ENCODE data around the gene CLRN1.

CLRN1 gene

DNA sequence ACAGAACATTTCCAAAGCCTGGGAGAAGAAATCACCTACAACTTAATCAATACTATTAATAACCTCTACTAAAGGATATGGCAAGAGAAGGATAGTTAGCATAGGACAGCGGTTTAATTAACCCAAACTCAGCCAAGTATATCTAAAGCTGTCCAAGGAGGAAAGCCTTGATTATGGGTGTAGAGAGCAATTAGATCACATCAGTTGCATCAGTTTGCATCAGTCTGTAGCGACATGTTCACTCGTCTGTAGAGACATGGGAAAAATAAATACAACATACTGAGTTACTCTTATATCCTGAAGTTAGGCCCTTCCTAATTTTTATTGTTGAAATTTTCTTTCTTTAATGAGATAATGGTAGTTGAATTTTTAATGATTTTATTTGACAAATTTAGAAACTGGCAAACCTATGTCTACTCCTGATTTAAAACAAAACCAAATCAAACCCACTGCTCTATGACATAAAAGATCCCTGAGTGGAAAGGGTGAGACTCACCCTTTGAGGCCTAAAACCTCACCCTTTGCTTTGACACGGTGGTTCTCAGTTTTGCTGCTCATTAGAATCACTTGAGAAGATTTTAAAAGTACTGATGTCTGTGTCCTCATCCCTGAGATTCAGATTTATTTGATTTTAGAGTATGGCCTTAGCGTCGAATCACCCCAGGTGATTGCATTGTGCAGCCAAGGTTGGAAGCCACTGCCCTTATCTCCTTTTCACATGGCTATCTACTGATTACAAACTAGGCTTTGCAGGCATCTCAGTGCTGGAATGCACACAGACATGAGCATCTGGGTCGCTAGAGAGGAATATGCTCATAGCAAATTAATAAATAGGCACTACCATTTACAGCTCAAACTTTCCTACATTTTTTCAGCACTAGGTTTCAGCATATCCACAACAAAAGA lies 2.8 kb upstream of the CLRN1 start:
- no peak for DNase-seq

DNA sequence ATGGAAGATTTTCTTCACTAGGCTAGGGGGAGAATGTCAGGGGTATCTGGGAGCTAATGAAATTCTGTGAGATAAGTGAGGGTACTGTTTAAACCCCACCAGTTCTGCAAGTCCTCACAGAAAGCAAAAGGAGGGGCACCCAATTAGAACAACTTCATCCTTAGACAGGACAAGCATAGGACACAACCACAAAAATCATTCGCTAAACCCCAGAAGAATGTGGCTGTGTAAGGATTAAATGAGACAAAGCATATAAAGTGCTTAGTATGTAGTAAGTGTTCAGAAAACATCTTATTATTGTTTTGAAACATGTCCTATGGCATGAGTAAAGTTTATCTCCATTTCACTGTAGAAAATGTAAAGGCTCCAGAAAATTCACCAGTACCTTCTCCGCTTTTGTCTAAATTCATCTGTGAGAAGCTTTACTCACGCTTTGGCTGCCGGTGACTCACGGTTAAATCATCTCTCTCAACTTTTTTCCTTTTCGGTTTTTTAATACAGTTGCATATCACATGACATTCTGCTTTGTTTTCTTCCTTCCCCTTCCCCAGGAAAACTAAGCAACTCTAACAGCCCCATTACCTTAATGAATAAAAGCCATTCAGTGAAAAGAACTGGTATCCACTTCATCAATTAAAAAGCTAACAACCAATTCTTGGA lies 1.7 kb downstream of the CLRN1 start:
- DNase-seq: no peak

DNA sequence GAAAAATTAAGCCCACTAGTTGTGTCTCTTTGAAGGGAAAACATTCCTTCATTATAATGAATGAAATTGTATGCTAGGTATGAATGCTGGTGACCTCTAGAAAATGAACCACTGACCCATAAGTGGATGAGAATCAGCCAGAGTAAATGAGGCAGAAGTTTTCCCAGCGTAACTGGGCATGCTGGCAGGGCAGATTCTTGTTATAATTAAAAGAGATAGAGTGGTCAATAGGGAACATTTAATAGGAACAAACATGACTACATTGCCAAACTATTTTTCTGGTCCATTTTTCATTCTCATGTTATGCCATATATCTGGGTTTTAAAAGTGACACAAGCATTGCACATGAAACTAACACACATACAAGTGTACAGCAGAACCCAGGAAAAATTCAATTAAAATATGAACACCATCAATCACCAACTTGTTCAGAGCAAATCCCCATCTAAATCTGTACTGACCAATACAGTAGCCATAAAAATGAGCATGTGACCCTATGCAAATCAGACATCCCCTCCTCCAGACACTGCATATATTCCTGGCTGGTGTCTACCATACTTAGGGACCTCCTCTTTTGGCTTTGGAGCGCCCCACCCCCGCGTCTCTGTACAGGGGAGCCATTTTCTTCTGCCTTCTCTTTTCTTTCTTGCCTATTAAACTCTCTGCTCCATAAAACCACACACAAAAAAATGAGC lies 4.0 kb downstream of the CLRN1 start:
- DNase-seq: no peak

DNA sequence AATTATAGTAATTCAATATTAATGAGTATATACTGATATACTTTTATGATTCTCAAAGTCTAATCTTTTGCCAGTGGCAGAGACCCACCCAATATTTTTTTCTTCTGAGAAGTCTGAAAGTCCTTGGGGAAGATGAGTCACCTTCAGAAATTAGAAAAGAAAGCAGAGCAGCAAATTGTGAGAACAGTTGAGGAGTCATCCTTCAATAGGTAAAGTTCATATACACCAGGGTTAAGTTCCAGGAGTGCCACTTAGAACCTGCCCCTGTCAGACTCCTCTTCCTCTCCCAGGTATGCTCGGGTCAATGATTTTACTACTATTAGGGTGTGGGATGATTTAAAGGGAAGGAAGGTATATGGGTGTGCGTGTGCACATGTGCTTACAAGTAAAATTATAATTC lies 7.1 kb downstream of the CLRN1 start:
- no peak for DNase-seq

DNA sequence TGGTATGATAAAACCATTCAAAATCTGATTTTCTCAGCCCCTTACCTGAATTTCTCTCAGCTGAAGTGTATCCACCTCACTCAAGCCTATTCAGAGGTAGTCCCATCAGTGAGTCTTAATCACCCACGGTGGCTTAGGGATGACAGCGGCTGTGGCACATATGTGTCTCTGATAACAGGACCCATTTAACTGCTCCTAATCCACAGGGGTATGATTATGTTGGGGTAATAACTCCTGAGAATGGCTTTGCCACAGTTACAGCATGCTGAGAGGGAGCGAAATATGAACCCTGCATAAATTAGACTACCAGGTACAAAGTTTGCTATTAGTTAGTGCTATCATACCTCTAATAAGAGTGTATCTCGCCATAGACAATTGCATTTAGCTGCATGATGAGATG lies 10.6 kb downstream of the CLRN1 start:
- DNase-seq: no peak

DNA sequence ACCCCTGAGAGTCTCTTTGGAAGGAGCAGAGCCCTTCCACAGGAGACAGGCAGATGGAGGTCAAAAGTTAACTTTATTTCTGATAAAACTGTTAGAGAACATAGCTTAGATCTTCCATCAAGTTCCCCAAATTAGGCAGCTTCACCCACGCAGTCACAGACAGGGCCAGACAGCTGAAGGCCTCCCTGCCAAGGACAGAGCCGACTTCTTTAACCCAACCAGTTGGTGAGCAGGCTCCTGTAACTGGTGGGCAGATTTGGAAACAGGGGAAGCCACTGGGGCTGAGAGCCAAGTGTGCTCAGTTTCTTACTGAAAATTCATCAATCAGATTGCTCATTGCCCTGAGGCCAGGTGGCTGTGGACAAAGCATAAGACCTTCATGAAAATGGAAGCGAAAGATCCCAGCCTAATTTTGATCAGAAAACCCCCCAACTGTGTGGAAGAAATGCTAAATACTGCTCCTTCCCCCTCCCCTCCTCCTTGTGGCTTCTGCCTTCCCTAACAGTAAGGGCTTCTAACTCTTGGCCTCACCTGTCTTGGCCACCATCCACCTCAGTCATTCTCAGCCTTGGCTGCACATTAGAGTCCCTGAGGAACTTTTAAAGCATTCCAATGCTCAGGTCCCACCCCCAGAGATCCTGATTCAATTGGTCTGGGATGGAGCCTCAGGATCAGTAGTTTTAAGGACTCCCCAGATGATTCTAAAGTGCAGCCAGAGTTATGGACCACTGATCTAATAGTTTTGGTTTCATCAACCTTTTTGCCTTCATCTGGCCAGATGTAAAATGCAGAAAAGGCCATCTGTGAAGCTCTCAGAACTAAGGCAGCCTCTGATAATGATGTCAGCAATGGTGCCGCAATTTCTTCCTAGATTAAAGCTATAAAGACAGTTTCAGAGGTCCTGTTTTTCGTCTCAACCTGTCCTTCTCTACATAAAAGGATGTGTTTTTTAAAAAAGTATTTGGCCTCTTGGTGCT lies 11.5 kb downstream of the CLRN1 start:
- no peak for DNase-seq

DNA sequence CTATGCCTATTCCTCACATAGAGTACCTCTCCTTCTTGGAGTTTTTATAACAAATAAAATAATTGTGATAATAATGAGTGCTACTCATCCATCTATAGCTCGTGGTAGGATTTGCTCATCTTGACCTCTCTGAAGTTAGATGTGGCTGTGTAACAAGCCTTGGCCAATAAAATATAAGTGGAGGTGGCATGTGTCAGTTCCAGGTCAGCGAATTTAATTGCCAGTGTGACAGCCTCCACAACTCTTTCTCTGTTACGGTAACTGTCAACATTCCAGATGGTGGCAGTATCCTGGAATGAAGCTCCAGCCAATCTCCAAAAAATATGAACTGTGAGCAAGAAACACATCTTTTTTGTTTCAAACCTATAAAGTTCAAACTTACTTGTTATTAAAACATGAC lies 13.8 kb downstream of the CLRN1 start:
- DNase-seq: no peak

DNA sequence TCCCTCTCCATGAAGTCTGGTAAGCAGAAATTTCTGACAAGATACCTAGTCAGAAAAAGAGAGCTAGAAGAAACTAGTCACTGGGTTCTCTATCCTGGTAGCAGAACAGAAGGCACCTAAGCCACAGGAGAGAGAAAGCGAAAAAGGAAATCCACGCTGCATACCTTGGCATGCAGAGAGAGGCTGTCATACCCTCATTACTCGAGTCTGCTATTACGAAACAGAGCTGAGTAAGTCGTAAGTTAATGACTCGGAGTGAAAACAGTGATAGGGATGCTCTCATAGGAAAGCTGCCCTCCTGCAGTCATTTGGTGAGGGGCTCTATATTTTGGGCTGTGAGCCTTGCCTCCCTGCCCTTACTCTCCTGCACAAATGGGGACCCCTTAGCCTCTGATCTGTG lies 16.2 kb downstream of the CLRN1 start:
- DNase-seq: no peak

DNA sequence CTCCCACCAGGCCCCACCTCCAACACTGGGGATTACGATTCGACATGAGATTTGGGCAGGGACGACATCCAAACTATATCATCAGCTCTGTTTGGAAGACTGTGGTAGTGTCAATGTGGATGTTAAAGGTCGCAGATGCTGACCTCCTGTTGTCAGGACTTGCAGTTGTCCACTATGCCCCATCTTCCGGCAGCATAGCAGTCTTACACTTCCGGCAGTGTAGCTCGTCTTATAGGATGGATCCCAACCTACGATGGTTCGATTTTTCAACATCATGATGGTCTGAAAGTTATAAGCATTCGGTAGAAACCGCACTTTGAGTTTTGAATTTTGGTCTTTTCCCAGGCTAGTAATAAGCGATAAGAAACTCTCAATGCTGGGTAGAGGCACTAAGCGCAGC lies 20.6 kb downstream of the CLRN1 start:
- no peak for DNase-seq

DNA sequence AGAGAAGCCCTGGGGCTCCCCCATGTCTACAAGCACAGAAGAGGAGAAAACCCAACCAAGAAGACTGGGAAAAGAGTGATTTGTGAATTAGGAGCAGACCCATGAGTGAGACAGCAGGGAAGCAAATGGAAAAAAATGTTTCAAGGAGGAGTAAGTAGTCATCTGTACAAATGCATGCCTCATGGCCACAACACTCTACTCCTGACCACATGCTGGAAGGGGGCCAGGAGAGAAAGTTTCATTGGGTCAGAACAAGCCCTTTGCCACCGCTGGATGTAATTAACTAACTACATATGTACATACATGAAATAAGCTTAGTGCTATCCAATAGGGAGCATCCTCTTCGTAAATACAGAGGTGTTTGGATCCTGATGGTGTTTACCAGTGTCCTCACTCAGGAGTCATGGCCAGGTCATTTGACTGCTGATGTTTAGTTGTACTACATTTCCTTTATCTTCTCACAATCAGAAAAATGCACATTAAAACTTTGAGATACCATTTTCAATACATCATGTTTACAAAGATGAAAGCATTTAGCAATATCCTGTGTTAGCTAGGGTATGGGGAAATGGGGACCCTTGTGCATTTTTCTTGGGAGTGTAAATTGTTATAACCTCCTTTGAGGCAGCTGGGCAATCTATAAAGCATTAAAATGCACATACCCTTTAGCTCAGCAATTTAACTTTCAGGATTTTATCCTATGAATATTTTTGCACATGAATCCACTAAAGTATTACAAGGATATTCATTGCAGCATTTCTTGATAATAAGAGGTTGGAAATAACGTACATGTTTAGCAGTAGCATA lies 27.1 kb downstream of the CLRN1 start:
- DNase-seq: peak; percentile 32

DNA sequence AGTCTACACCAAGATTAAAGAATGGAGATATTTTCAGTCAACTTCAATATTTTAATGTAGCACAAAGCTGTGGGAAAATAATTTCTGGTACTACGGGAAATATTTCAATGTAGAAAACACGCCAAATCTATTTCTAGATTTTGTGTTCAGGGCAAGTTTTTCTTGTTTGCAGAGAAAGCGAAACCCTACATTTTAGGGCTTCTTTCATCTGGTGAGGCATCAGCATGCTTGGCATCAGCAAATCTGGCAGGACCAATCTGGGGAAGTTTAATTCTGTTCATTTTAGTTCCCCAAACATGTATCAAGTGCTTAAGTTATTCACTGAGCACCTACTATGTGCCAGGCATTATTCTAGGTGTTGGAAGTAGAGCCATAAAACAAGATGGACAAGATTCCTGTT lies 30.3 kb downstream of the CLRN1 start:
- no peak for DNase-seq

DNA sequence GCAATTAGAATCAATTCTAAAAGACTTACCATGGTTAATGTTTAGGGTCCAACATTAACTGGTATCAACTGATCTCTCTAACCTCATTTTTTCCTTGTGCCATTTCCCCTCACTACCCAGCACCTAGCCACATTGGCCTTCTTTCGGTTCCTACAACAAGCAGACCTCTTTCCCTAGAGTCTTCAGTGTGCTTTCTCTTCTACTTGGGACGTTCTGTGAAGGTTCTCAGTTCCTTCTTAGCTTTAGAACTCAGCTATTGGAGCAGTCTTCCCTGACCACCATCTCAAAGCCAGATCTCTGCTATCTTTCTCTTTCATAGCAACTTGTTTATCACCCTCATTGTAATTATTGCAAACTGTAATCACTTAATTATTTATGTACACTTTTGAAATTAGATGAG lies 35.8 kb downstream of the CLRN1 start:
- DNase-seq: no peak

DNA sequence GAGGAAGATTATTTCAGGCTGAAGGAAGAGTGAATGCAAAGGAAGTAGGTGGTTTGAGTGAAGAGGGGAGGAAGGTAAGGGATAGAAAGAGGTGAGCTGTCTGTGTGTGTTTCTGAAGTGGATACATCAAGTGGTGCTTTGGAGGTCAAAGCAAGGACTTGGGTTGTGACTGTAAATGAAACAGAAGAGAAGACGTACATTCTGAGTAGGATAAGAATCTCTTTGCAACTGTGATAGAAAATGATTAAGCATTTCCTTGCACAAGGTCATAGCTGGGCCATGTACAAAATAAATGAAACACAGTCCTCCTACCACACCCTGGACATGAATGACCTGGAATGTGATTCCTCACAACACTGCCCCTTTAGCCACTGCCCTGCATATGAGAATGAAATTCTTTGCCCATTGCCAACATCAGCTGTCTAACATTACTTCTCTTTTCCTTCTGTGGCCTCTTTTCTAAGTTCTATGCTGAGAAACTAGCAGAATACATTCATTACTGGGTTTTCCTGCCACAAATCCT lies 39.0 kb downstream of the CLRN1 start:
- no peak for DNase-seq

DNA sequence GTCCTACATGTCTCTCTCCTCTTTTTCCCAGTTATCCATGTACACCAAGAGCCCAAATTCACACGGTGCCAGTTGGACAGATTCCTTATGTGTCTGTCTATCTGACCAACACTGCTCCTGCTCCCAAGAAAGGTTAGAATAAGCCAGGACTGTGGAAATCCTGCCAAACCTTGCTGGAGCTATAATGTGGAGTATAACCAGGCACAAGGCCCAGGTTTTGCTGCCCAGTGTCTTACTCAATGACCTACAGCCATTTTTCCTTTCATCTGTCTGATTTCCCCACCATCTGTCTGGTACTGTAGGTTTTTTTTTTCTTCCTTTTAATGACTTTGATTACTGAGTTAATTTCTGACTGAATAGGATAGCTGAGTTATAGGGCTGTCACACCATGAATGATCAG lies 40.8 kb downstream of the CLRN1 start:
- DNase-seq: no peak

DNA sequence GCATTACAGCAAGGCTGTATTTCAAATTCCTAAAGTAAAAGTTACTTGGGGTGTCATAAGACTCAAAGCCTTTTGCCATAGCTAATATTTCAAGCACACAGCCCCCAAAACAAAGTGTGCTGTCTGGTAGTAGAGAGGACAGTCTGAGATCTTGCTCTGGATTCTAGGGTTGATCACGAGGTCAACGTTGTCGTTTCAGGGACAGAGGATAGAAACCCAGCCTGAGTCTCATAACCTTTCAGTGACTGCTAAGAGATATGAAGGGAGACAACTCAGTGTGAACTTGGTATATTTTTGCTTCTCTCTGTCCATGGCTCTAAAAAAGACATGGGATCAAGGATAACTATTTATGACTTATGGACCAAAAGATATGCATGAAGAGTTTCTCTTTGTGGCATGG lies 41.7 kb downstream of the CLRN1 start:
- DNase-seq: no peak

DNA sequence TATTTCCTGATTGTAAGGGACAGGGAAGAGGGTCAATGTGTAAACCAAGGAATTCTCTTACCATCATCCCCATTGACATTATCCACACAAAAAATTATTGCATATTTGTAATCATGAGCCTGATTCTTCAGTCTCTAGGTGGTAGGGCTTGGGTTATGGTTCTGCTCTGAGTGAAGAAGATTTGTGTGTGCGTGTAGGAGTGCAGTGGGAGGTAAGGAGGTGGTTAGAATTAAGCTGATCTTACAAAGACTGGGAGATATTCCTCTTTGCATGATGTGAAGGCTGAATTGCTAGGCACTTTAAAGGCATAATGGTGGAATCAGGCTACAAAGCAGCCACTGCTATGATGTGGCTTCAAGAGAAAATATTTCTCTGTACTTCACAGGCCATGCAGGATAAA lies 44.3 kb downstream of the CLRN1 start:
- no peak for DNase-seq

DNA sequence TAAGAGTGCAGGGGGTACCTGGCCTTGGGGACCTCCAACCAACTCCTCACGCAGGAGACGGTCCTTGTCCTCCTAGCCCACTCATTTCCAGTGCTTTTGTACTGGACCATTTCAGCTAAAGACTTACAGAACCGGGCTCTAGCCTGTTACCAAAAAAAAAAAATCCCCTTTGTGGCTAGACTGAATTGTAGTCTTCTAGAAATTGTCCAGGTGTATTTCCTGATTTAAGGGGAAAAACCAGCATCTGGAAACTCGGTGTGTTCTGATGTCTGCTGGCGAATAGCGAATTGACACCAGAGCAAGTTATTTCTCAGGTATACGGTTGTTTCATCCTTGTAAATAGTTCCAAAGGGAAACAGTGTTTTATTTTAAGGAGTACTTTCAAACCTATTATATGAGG lies 46.2 kb downstream of the CLRN1 start:
- DNase-seq: no peak

DNA sequence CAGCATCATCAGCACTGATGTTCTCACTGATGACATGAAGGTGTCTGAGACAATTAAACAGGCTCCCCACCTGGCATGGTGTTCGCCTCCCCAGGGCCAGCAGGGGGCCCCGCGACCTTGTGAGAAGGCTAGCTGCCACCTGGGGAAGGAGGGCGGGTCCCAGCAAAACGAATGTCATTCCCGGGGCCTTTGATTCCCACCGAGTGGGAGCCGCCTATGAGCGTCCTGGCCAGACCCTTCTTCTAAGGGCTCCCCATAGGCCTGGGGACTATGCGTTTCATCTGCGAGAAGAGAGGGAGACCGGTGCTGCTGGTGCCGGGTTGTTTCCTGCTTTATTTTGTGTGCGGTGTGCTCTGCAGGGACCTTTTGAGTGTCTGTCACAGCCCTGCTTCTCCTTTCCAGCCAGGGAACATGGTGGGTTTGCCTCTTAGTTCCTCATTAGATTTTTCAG lies 46.8 kb downstream of the CLRN1 start:
- peak; percentile 44 for DNase-seq

DNA sequence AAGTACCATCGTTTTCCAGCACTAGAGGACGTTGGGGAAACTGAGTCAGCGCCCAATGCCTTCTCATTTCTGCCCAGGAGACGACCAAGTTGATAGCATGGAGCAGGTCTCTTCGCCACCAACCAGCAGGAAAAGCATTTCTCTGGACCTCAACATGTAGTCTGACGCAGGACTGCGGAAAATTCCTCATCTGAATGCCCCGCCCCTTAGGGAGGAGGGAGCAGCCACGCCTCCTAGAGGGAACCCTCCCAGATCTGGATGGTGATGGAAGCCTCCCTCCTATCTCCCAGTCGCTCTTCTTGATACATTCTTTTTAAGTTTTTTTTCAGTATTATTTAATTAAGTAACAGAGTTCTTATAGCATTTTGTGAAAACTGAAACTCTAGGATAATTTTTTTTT lies 49.9 kb downstream of the CLRN1 start:
- no peak for DNase-seq

DNA sequence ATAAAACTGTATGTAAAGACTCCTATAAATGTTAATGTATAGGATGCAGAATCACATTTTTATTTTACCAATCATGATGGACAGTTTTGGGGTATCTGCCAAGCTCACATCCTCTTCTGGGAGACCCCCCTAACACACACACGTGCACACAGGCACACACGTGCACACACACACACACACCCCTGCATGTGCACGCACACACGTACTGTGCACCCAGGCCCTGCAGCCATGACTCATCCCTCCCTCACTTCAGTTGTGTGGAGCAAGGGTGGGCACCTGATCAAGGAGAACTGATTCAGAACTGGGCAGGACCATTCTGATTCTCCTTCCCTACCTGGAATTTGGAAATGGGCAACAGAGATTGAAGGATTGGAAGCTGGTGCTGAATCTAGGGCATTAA lies 51.3 kb downstream of the CLRN1 start:
- DNase-seq: no peak

DNA sequence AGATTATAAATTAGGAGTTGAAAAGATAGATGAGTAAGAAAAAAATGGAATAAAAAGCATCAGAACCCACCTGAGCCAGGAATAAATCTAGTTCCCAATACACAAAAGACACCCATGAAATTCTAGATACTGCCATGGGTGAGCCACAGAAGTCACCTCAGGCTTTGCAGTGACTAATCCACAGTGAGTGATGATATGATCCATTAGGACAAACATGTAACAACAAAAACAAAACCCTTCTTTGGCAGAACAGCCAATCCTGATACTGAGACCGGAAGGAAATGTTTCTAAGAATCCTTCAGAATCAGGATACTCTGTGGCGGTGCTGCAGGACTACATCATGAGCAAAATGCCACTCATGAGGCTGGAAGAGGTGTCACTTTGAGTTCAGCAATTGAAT lies 52.3 kb downstream of the CLRN1 start:
- no peak for DNase-seq

DNA sequence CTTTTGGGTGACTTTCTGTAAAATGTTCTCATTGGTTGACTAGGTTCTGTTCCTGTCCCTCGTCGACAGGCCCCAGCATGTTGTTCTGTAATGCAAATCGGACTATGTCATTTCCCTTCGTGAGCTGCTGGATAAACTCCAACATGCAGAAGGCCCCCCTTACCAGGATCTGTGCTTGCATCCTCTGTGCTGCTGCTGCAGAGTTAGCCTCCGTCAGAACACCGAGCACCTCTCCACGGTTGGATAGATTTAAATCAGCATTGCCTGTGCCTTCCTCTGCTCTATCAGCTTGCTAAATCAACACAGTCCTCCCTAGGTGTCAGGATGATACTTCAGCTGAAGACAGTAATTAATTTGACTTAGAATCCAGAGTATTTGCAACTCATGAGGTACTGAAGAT lies 54.6 kb downstream of the CLRN1 start:
- DNase-seq: no peak
